ENCODE data around the gene HEXIM1. TPM values are rescaled to one million over a fixed set of nuclear protein-coding genes. Genes with fewer than 3 reads are reported as not detected.

The HEXIM1 gene
- total RNA-seq, 4 donors from 2014 or later: 22.2 to 35.2 (median 29.7) TPM

DNA sequence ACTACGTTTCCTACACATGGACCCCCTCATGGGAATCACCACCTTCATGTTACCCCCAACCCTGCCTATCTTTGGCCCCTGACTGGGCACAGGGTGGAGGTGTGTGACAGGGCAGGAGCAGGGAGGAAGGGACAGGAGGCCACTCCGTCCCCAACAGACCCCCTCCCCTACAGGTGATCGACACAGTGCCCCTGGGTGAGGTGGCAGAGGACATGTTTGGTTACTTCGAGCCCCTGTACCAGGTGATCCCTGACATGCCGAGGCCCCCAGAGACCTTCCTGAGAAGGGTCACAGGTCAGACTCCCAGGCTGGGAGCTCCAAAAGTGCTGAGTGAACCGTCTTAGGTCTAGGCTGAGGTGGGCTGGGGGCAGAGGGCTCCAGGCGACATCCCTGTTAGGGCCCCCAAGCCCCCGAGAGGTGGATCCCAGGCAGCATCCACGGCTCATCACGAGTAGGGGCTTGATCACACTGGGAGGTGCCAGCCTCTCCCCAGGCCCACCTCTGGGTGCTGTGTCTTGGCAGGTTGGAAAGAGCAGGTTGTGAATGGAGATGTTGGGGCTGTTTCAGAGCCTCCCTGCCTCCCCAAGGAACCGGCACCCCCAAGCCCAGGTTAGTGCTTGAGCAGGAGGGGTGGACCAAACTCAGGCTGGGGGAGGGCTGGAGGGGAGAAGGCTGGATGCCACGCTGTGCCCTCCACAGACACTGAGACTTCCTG lies 11.3 kb upstream of the HEXIM1 start:
- WGBS, 2 donors: 81 to 90% methylated on average over 8 to 11 of the region's 12 CpGs

GRCh38 chr17:45137561-45138305 lies 10.5 kb upstream of the HEXIM1 start:
- DNase-seq (ENCODE audit: low spot score in 2 of 2): no peak
- peaks cover 0 to 25% (median 9%) of the 10 kb centered on the region in 4 donors for H3K4me1 ChIP-seq
- H3K27ac ChIP-seq: peak overlapping the region in 2 of 4 donors; percentile 48 to 88
- no peaks in the 10 kb centered on the region for H3K27me3 ChIP-seq
- no peak overlapping the region for H3K4me3 ChIP-seq
- H3K36me3 ChIP-seq: peaks cover 0 to 30% (median 0%) of the 10 kb centered on the region in 3 donors
- 80 to 82% methylated on average over 11 of the region's 11 CpGs for WGBS, 2 donors
- H3K9me3 ChIP-seq: no peaks in the 10 kb centered on the region
- no peak for TF ChIP-seq POLR2A (IDR thresholded peaks at IDR 0.05)
- no peak for TF ChIP-seq EP300 (IDR thresholded peaks at IDR 0.05)
- no peak for TF ChIP-seq CTCF (IDR thresholded peaks at IDR 0.05)

More for the DNA sequence above, 11.3 kb upstream of the HEXIM1 start:
- H3K4me1 ChIP-seq: peaks cover 0 to 23% (median 9%) of the 10 kb centered on the region in 4 donors
- no peak for DNase-seq (ENCODE audit: low spot score in 2 of 2)
- peak overlapping the region in 1 of 4 donors; percentile 88 for H3K27ac ChIP-seq
- H3K4me3 ChIP-seq: no peak overlapping the region
- H3K9me3 ChIP-seq: no peaks in the 10 kb centered on the region
- no peaks in the 10 kb centered on the region for H3K27me3 ChIP-seq
- peaks cover 0 to 30% (median 0%) of the 10 kb centered on the region in 3 donors for H3K36me3 ChIP-seq
- TF ChIP-seq EP300 (IDR thresholded peaks at IDR 0.05) (no peak), POLR2A (IDR thresholded peaks at IDR 0.05) (no peak), CTCF (IDR thresholded peaks at IDR 0.05) (no peak)

GRCh38 chr17:45138911-45139532 lies 9.3 kb upstream of the HEXIM1 start:
- no peaks in the 10 kb centered on the region for H3K27me3 ChIP-seq
- 71 to 85% methylated on average over 11 to 14 of the region's 14 CpGs for WGBS, 2 donors
- H3K4me3 ChIP-seq: no peak overlapping the region
- H3K4me1 ChIP-seq: peaks cover 5 to 38% (median 16%) of the 10 kb centered on the region in 4 donors
- peaks cover 0 to 30% (median 0%) of the 10 kb centered on the region in 3 donors for H3K36me3 ChIP-seq
- DNase-seq (ENCODE audit: low spot score in 2 of 2): no peak
- H3K9me3 ChIP-seq: no peaks in the 10 kb centered on the region
- TF ChIP-seq EP300 (IDR thresholded peaks at IDR 0.05) (no peak), CTCF (IDR thresholded peaks at IDR 0.05) (no peak), POLR2A (IDR thresholded peaks at IDR 0.05) (no peak)
- peak overlapping the region in 1 of 4 donors; percentile 0 for H3K27ac ChIP-seq

GRCh38 chr17:45139533-45139920 lies 8.7 kb upstream of the HEXIM1 start:
- TF ChIP-seq CTCF (IDR thresholded peaks at IDR 0.05) (no peak), POLR2A (IDR thresholded peaks at IDR 0.05) (no peak), EP300 (IDR thresholded peaks at IDR 0.05) (no peak)
- H3K36me3 ChIP-seq: peaks cover 0 to 30% (median 0%) of the 10 kb centered on the region in 3 donors
- no peak overlapping the region for H3K4me3 ChIP-seq

More at GRCh38 chr17:45139533-45139920, 8.7 kb upstream of the HEXIM1 start:
- H3K9me3 ChIP-seq: no peaks in the 10 kb centered on the region
- WGBS, 2 donors: 77 to 83% methylated on average over 4 of the region's 4 CpGs
- H3K27ac ChIP-seq: peak overlapping the region in 1 of 4 donors; percentile 0
- no peak for DNase-seq (ENCODE audit: low spot score in 2 of 2)
- H3K4me1 ChIP-seq: peaks cover 5 to 43% (median 17%) of the 10 kb centered on the region in 4 donors
- no peaks in the 10 kb centered on the region for H3K27me3 ChIP-seq

All from tibial nerve (tissue), 4 donors.